GM10266 (cell line): Measurements from ENCODE around the gene DPRX.

ENCODE experiments used
- DNase-seq: peaks from one replicate; pipeline ENCODE4 v3.0.0; 2012; ENCODE audit errors: extremely low spot score
- TF ChIP-seq, protein P1 (sequence below): IDR thresholded peaks from 2 replicates; pipeline ENCODE4 v1.5.1; 2012; ENCODE audit warnings: mild to moderate bottlenecking, low read depth; ENCODE audit not compliant: control insufficient read depth, insufficient read depth; ENCODE audit errors: missing control alignments

Gene DPRX

DNA sequence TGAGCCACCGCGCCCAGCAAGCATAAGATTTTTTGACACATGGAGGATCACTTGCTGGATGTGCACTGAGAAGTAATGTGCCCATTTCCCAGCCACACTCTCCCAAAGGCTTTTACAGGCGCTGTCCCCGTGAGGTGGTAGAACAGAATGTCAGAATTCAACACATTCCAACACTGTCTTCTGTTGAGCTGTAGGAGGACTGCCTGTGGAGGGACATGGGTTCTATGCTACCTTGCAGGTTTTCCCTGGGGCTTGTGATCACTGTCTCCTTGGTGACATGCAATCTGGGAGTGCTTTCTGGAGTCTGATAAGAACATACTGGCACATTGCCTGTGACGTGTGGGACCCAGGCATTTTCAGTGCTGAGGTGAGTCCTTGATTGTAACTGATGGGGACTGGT lies 38.5 kb downstream of the DPRX start:
- TF ChIP-seq, protein P1, sequence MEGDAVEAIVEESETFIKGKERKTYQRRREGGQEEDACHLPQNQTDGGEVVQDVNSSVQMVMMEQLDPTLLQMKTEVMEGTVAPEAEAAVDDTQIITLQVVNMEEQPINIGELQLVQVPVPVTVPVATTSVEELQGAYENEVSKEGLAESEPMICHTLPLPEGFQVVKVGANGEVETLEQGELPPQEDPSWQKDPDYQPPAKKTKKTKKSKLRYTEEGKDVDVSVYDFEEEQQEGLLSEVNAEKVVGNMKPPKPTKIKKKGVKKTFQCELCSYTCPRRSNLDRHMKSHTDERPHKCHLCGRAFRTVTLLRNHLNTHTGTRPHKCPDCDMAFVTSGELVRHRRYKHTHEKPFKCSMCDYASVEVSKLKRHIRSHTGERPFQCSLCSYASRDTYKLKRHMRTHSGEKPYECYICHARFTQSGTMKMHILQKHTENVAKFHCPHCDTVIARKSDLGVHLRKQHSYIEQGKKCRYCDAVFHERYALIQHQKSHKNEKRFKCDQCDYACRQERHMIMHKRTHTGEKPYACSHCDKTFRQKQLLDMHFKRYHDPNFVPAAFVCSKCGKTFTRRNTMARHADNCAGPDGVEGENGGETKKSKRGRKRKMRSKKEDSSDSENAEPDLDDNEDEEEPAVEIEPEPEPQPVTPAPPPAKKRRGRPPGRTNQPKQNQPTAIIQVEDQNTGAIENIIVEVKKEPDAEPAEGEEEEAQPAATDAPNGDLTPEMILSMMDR, result no peak
- no peak for DNase-seq

DNA sequence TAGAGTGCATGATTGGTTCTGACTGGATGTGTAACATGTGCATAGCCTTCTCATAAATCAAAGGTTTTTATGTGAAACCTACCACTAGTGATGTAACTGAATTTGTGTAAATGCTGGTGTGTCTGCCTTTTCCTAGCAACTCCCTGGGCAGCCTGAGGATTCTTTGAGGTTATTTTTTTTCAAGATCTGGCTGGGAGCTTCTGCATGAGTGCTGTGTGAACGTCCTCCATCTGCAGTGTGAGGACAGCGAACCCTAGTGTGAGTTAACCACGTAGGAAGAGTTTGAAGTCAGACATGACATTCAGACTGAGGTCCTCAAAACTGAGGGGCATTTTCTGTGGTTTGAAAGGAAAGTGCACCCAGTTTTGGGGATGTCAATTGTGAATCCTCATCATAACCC lies 39.9 kb downstream of the DPRX start:
- DNase-seq, result no peak
- TF ChIP-seq, protein P1, result no peak
